NT2/D1 (cell line): Measurements from ENCODE around the gene METAP2.

Experiments used
- SUZ12 ChIP-seq: IDR thresholded peaks from 2 replicates; pipeline ENCODE4 v1.6.1; 2011; ENCODE audit not compliant: insufficient read length, insufficient read depth; ENCODE audit errors: extremely low read depth
- YY1 ChIP-seq: IDR thresholded peaks from 2 replicates; pipeline ENCODE4 v1.6.1; 2011; ENCODE audit not compliant: insufficient read length, insufficient read depth
- ZNF274 ChIP-seq: IDR thresholded peaks from 2 replicates; pipeline ENCODE4 v1.6.1; 2011; ENCODE audit warnings: mild to moderate bottlenecking, low read depth, low read length

DNA sequence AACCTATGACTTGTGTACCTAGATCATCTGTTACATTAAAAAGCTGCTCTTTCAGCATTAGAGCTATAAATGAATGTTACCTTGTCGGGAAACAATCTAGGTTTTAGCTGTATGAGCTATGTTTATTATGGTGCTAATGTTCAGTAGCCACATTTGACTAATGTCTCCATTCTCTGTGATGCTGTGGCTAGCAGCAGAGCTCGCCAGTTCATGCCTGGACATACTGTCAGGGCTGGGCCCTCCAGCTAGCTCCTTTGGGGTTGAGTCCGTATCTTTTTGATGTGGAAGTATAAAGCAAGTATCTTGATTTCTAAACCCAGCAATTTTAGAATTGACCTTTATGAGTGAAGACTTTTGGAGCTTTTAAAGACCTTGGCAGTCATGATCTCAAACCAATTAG, 41.2 kb downstream of the METAP2 start:
- TF ChIP-seq YY1 (no peak), ZNF274 (no peak), SUZ12 (no peak)
